Measurements from ENCODE around the gene CRMP1. TPM values are rescaled to one million over a fixed set of nuclear protein-coding genes. Genes with fewer than 3 reads are reported as not detected.

Gene CRMP1
- total RNA-seq, 4 donors from 2014 or later: 1.2 to 4.0 (median 2.3) TPM

- no peak for DNase-seq (ENCODE audit: extremely low spot score)
- Histone ChIP-seq H3K4me3 (no peak overlapping the region), H3K9me3 (peaks cover 0 to 4% (median 0%) of the 10 kb centered on the region in 4 donors), H3K36me3 (no peaks in the 10 kb centered on the region), H3K4me1 (no peaks in the 10 kb centered on the region), H3K27me3 (peaks cover 0 to 68% (median 0%) of the 10 kb centered on the region in 4 donors), H3K27ac (replicated peaks in 1 of 4) (no peak overlapping the region)
- no peak for TF ChIP-seq POLR2AphosphoS5 (IDR thresholded peaks at IDR 0.05)
- intact Hi-C loops (cut with DNase I): no loop called here
- 50% methylated on average over 7 of the region's 8 CpGs for WGBS
Observed at GRCh38 chr4:5918331-5918985, 25.6 kb upstream of the CRMP1 start.

GRCh38 chr4:5917672-5918071 lies 24.8 kb upstream of the CRMP1 start:
- no peak overlapping the region for H3K4me3 ChIP-seq
- H3K27me3 ChIP-seq: peaks cover 0 to 60% (median 0%) of the 10 kb centered on the region in 4 donors
- H3K9me3 ChIP-seq: peaks cover 0 to 4% (median under 1%) of the 10 kb centered on the region in 4 donors
- TF ChIP-seq EP300 (IDR thresholded peaks at IDR 0.05) (no peak), POLR2AphosphoS5 (IDR thresholded peaks at IDR 0.05) (no peak), CTCF (IDR thresholded peaks at IDR 0.05) (no peak), POLR2A (IDR thresholded peaks at IDR 0.05; ENCODE audit: low read depth) (no peak)
- intact Hi-C loops (cut with DNase I): no loop called here
- 45% methylated on average over 10 of the region's 11 CpGs for WGBS
- DNase-seq (ENCODE audit: extremely low spot score): no peak
- H3K36me3 ChIP-seq: no peaks in the 10 kb centered on the region
- H3K4me1 ChIP-seq: no peaks in the 10 kb centered on the region
- H3K27ac ChIP-seq (replicated peaks in 1 of 4): no peak overlapping the region

- H3K9me3 ChIP-seq: peaks cover 0 to 4% (median 2%) of the 10 kb centered on the region in 4 donors
- H3K27me3 ChIP-seq: peaks cover 0 to 49% (median 0%) of the 10 kb centered on the region in 4 donors
- intact Hi-C loops (cut with DNase I): no loop called here
- 50% methylated on average over 1 of the region's 3 CpGs for WGBS
- H3K36me3 ChIP-seq: no peaks in the 10 kb centered on the region
- H3K27ac ChIP-seq (replicated peaks in 1 of 4): no peak overlapping the region
- TF ChIP-seq EP300 (IDR thresholded peaks at IDR 0.05) (no peak), CTCF (IDR thresholded peaks at IDR 0.05) (no peak), POLR2A (IDR thresholded peaks at IDR 0.05; ENCODE audit: low read depth) (no peak), POLR2AphosphoS5 (IDR thresholded peaks at IDR 0.05) (no peak)
- no peaks in the 10 kb centered on the region for H3K4me1 ChIP-seq
- no peak for DNase-seq (ENCODE audit: extremely low spot score)
- no peak overlapping the region for H3K4me3 ChIP-seq
Observed at GRCh38 chr4:5916229-5916628, 23.3 kb upstream of the CRMP1 start.

GRCh38 chr4:5913454-5913853 lies 20.6 kb upstream of the CRMP1 start:
- DNase-seq (ENCODE audit: extremely low spot score): no peak
- H3K36me3 ChIP-seq: no peaks in the 10 kb centered on the region
- TF ChIP-seq CTCF (IDR thresholded peaks at IDR 0.05): no peak
- no peak for TF ChIP-seq EP300 (IDR thresholded peaks at IDR 0.05)
- no peak for TF ChIP-seq POLR2AphosphoS5 (IDR thresholded peaks at IDR 0.05)
- TF ChIP-seq POLR2A (IDR thresholded peaks at IDR 0.05; ENCODE audit: low read depth): no peak
- H3K9me3 ChIP-seq: peaks cover 0 to 14% (median 9%) of the 10 kb centered on the region in 4 donors
- WGBS: 86% methylated on average over 7 of the region's 7 CpGs
- peaks cover 0 to 27% (median 0%) of the 10 kb centered on the region in 4 donors for H3K27me3 ChIP-seq
- intact Hi-C loops (cut with DNase I): no loop called here
- H3K27ac ChIP-seq (replicated peaks in 1 of 4): no peak overlapping the region
- no peaks in the 10 kb centered on the region for H3K4me1 ChIP-seq
- no peak overlapping the region for H3K4me3 ChIP-seq

- 50% methylated on average over 1 of the region's 1 CpG for WGBS
Observed at GRCh38 chr4:5912614-5913019, 19.7 kb upstream of the CRMP1 start.

More at GRCh38 chr4:5912614-5913019, 19.7 kb upstream of the CRMP1 start:
- no peak overlapping the region for H3K27ac ChIP-seq (replicated peaks in 1 of 4)
- no peak overlapping the region for H3K4me3 ChIP-seq
- peaks cover 0 to 22% (median 15%) of the 10 kb centered on the region in 4 donors for H3K9me3 ChIP-seq
- no peak for TF ChIP-seq POLR2A (IDR thresholded peaks at IDR 0.05; ENCODE audit: low read depth)
- TF ChIP-seq EP300 (IDR thresholded peaks at IDR 0.05): no peak
- no peak for TF ChIP-seq CTCF (IDR thresholded peaks at IDR 0.05)
- TF ChIP-seq POLR2AphosphoS5 (IDR thresholded peaks at IDR 0.05): no peak
- H3K4me1 ChIP-seq: no peaks in the 10 kb centered on the region
- no peak for DNase-seq (ENCODE audit: extremely low spot score)
- no peaks in the 10 kb centered on the region for H3K36me3 ChIP-seq
- peaks cover 0 to 24% (median 0%) of the 10 kb centered on the region in 4 donors for H3K27me3 ChIP-seq
- intact Hi-C loops (cut with DNase I): no loop called here

All from esophagus muscularis mucosa (tissue), 4 donors.